Effector memory CD4-positive, alpha-beta T cell (primary cell): ENCODE data around the gene KIAA0232.
"Not testable (repeated sequence)": the region's sequence is repeated elsewhere in the genome, so short reads cannot be mapped to it uniquely, and the experiment has no call there.

Source experiments
- DNase-seq, 3 donors: peaks; one replicate each; pipeline ENCODE4 v3.0.0-alpha.2; 2020
- H3K27ac ChIP-seq: 2 replicates; pipeline ENCODE4 v1.7.0; 2013; ENCODE audit warnings: mild to moderate bottlenecking, low read length, moderate library complexity; ENCODE audit not compliant: insufficient read depth, poor library complexity, severe bottlenecking
- H3K27me3 ChIP-seq: replicated peaks from 2 replicates; pipeline ENCODE4 v1.7.0; 2013; ENCODE audit warnings: mild to moderate bottlenecking, low read length; ENCODE audit not compliant: insufficient read depth, control insufficient read depth, poor library complexity, severe bottlenecking
- H3K36me3 ChIP-seq: 2 replicates; pipeline ENCODE4 v1.7.0; 2013; ENCODE audit warnings: mild to moderate bottlenecking, low read length, moderate library complexity; ENCODE audit not compliant: control insufficient read depth, insufficient read depth
- H3K4me1 ChIP-seq: 2 replicates; pipeline ENCODE4 v1.7.0; 2013; ENCODE audit warnings: low read length, mild to moderate bottlenecking; ENCODE audit not compliant: control insufficient read depth, insufficient read depth, poor library complexity, severe bottlenecking
- H3K4me3 ChIP-seq: 2 replicates; pipeline ENCODE4 v1.7.0; 2013; ENCODE audit warnings: low read length, low read depth, mild to moderate bottlenecking; ENCODE audit not compliant: insufficient read depth, poor library complexity, severe bottlenecking
- H3K9me3 ChIP-seq: 2 replicates; pipeline ENCODE4 v1.7.0; 2013; ENCODE audit warnings: mild to moderate bottlenecking, low read length, moderate library complexity; ENCODE audit not compliant: control insufficient read depth

Gene KIAA0232

DNA sequence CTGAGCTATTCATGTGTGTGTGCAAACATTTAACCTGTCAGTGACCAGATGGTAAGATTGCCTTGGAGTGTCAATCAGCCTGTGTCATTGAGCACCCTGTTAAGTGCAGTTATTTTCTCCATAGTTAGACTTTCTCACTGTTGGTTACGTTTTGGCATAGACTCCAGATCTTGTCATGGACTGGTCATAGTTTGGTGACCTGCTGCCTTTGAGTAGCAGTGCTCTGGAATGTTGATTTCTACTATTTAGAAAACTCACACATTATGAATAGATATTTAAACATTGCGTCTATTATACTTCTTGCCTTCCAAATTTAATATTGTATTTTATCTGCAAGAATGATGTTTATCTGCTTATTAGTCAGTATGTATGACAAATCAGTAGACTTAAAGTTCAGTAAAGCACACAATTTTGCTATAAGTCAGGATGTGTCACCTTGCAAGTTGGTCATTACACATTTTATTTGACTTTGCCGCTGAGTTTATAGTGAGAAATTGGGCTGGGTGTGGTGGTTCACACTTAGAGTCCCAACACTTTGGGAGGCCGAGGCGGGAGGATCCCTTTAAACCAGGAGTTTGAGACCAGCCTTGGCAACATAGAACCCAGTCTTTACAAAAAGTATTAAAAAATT lies 42.4 kb downstream of the KIAA0232 start:
- no peaks in the 10 kb centered on the region for H3K9me3 ChIP-seq
- DNase-seq = no peak
- H3K27me3 ChIP-seq = no peaks in the 10 kb centered on the region
- peaks cover 22% of the 10 kb centered on the region for H3K36me3 ChIP-seq
- no peaks in the 10 kb centered on the region for H3K4me1 ChIP-seq
- no peak overlapping the region for H3K4me3 ChIP-seq
- no peak overlapping the region for H3K27ac ChIP-seq

GRCh38 chr4:6825403-6825802 lies 42.9 kb downstream of the KIAA0232 start:
- Histone ChIP-seq H3K4me3 (no peak overlapping the region), H3K27me3 (no peaks in the 10 kb centered on the region), H3K27ac (no peak overlapping the region), H3K4me1 (no peaks in the 10 kb centered on the region), H3K36me3 (peaks cover 22% of the 10 kb centered on the region), H3K9me3 (no peaks in the 10 kb centered on the region)
- no peak for DNase-seq

GRCh38 chr4:6826781-6827508 lies 44.4 kb downstream of the KIAA0232 start:
- H3K27ac ChIP-seq = no peak overlapping the region
- no peaks in the 10 kb centered on the region for H3K4me1 ChIP-seq

GRCh38 chr4:6829086-6829485 lies 46.6 kb downstream of the KIAA0232 start:
- Histone ChIP-seq H3K27me3 (no peaks in the 10 kb centered on the region), H3K4me3 (no peak overlapping the region), H3K36me3 (peaks cover 32% of the 10 kb centered on the region), H3K9me3 (no peaks in the 10 kb centered on the region), H3K4me1 (no peaks in the 10 kb centered on the region), H3K27ac (no peak overlapping the region)
- no peak for DNase-seq

More at GRCh38 chr4:6826781-6827508, 44.4 kb downstream of the KIAA0232 start:
- DNase-seq = no peak
- Histone ChIP-seq H3K27me3 (no peaks in the 10 kb centered on the region), H3K36me3 (peaks cover 25% of the 10 kb centered on the region), H3K4me3 (no peak overlapping the region), H3K9me3 (no peaks in the 10 kb centered on the region)

DNA sequence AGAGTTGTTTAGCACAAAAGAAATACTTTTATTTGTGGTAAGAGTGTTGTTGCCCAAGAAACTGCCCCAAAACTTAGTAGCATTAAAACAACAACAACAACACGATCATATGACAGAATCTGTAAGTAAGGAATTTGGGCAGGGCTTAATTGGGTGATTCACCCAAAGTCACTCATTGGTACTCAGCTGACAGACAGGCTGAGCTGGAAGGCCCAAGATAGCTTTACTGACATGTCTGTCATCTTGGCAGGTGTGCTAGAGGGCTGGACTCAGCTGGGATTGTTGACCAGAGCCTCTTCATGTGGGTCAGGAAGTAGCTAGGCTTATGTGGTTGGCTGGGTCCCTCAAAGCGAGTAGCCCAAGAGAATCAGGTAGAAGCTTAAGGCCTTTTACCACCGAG lies 52.3 kb downstream of the KIAA0232 start:
- Histone ChIP-seq H3K27ac (no peak overlapping the region), H3K36me3 (peaks cover 13% of the 10 kb centered on the region), H3K9me3 (no peaks in the 10 kb centered on the region), H3K4me1 (no peaks in the 10 kb centered on the region), H3K4me3 (no peak overlapping the region), H3K27me3 (no peaks in the 10 kb centered on the region)
- DNase-seq = no peak

DNA sequence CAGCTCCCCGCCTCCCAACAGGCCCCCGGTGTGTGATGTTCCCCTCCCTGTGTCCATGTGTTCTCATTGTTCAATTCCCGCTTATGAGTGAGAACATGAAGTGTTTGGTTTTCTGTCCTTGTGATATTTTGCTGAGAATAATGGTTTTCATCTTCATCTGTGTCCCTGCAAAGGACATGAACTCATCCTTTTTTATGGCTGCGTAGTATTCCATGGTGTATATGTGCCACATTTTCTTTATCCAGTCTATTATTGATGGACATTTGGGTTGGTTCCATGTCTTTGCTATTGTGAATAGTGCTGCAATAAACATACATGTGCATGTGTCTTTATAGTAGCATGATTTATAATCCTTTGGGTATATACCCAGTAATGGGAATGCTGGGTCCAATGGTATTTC lies 53.1 kb downstream of the KIAA0232 start:
- H3K36me3 ChIP-seq = peaks cover 12% of the 10 kb centered on the region
- H3K4me1 ChIP-seq, H3K9me3 ChIP-seq, H3K4me3 ChIP-seq, DNase-seq, H3K27me3 ChIP-seq, H3K27ac ChIP-seq: not testable (repeated sequence)

DNA sequence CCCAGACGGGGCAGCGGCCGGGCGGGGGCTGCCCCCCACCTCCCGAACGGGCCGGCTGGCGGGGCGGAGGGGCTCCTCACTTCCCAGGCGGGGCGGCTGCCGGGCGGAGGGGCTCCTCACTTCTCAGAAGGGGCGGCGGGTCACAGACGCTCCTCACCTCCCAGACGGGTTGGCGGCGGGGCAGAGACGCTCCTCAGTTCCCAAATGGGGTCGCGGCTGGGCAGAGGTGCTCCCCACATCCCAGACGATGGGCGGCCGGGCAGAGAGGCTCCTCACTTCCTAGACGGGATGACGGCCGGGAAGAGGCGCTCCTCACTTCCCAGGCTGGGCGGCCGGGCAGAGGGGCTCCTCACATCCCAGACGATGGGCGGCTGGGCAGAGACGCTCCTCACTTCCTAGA lies 54.6 kb downstream of the KIAA0232 start:
- peaks cover 10% of the 10 kb centered on the region for H3K36me3 ChIP-seq
- not testable (repeated sequence) for H3K4me3 ChIP-seq, DNase-seq, H3K27ac ChIP-seq, H3K9me3 ChIP-seq, H3K27me3 ChIP-seq, H3K4me1 ChIP-seq

DNA sequence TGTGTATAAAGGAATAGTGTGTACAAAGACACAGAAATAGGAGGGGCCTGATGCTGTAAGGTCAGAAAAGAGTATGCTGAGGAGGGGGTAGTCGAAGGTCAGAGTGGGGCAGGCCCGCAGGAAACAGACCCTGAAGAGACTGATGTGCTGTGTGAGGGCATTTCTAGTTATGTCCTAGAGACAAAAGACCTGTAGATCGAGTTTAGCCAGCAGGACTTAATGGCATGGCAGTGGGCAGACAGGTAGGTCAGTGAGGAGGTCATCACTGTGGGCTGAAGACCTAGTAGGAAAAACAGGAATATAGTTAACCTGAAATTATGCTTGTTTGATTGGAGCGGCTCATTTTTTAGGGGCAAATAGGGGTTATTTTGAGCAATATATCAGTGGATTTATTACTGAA lies 57.1 kb downstream of the KIAA0232 start:
- Histone ChIP-seq H3K27me3 (no peaks in the 10 kb centered on the region), H3K36me3 (peaks cover 7% of the 10 kb centered on the region), H3K27ac (no peak overlapping the region), H3K9me3 (no peaks in the 10 kb centered on the region), H3K4me1 (no peaks in the 10 kb centered on the region), H3K4me3 (no peak overlapping the region)
- no peak for DNase-seq

- DNase-seq = no peak
- Histone ChIP-seq H3K9me3 (no peaks in the 10 kb centered on the region), H3K36me3 (peaks cover 6% of the 10 kb centered on the region), H3K27ac (no peak overlapping the region), H3K27me3 (no peaks in the 10 kb centered on the region), H3K4me3 (no peak overlapping the region), H3K4me1 (no peaks in the 10 kb centered on the region)
These were observed 57.8 kb downstream of the KIAA0232 start for GRCh38 chr4:6840062-6840976.

GRCh38 chr4:6845027-6845426 lies 62.5 kb downstream of the KIAA0232 start:
- DNase-seq = no peak
- H3K4me1 ChIP-seq = no peaks in the 10 kb centered on the region
- H3K27me3 ChIP-seq = no peaks in the 10 kb centered on the region
- H3K4me3 ChIP-seq = no peak overlapping the region
- H3K36me3 ChIP-seq = peaks cover 12% of the 10 kb centered on the region
- no peak overlapping the region for H3K27ac ChIP-seq
- H3K9me3 ChIP-seq = no peaks in the 10 kb centered on the region
